H1 (cell line): Measurements from ENCODE around the gene LHFPL6. TPM values are rescaled to one million over a fixed set of nuclear protein-coding genes. Genes with fewer than 3 reads are reported as not detected.

ENCODE experiments used
- CTCF ChIA-PET: fragments of 300-600 bp; sonication (Branson Sonifier 250); formaldehyde crosslinking; loops from one replicate; lab custom pipeline; 2021; ENCODE audit not compliant: partially characterized antibody; lab: Charles Lee
- POLR2A ChIA-PET: fragments of 300-600 bp; sonication (Branson Sonifier 250); formaldehyde crosslinking; loops from one replicate; lab custom pipeline; 2021; ENCODE audit warnings: inconsistent platforms; ENCODE audit not compliant: partially characterized antibody; lab: Charles Lee
- DNase-seq, 2 experiments: peaks; one replicate each; pipeline versions ENCODE4 v3.0.0 to v3.0.0-alpha.2; 2010 to 2022; ENCODE audit warnings: low spot score in 2 of 2, low read depth in 1 of 2, mixed read lengths in 1 of 2
- FAIRE-seq: peaks from 2 replicates; lab custom pipeline; 2011; peaks lifted over from hg19 to GRCh38; lab: Jason Lieb, UNC
- H2AFZ ChIP-seq: 2 replicates; pipeline ENCODE4 v1.8.1; 2012; ENCODE audit warnings: low read length, inconsistent platforms
- H2AK5ac ChIP-seq: 2 replicates; pipeline ENCODE4 v1.6.1; 2013; ENCODE audit warnings: low read depth, low read length
- H2BK120ac ChIP-seq: replicated peaks from 2 replicates; pipeline ENCODE3; 2013; ENCODE audit warnings: low read depth, low read length, inconsistent platforms
- H2BK12ac ChIP-seq: 2 replicates; pipeline ENCODE4 v1.6.1; 2013; ENCODE audit warnings: low read depth, low read length
- H2BK15ac ChIP-seq: 2 replicates; pipeline ENCODE4 v1.6.1; 2013; ENCODE audit warnings: low read length
- H2BK20ac ChIP-seq: 2 replicates; pipeline ENCODE4 v1.6.1; 2013; ENCODE audit warnings: low read length
- H2BK5ac ChIP-seq: 2 replicates; pipeline ENCODE4 v1.6.1; 2013; ENCODE audit warnings: low read depth, low read length
- H3K14ac ChIP-seq: 2 replicates; pipeline ENCODE4 v1.6.1; 2013; ENCODE audit warnings: inconsistent platforms; ENCODE audit not compliant: insufficient read length
- H3K18ac ChIP-seq: 2 replicates; pipeline ENCODE4 v1.6.1; 2013; ENCODE audit warnings: low read length; ENCODE audit errors: extremely low read depth
- H3K23ac ChIP-seq: 2 replicates; pipeline ENCODE4 v1.6.1; 2013; ENCODE audit warnings: inconsistent platforms; ENCODE audit not compliant: insufficient read length
- H3K23me2 ChIP-seq: 2 replicates; pipeline ENCODE4 v1.6.1; 2013; ENCODE audit warnings: low read depth, low read length
- H3K27ac ChIP-seq: 2 replicates; pipeline ENCODE4 v1.6.1; 2011; ENCODE audit warnings: low read depth, low read length, inconsistent platforms
- H3K27me3 ChIP-seq, 4 experiments: replicated peaks in 1 of 4; 1 replicate in 1 of 4; 2 replicates in 3 of 4; pipeline versions ENCODE4 v1.6.1 to v1.8.1; 2011 to 2013; ENCODE audit warnings: low read length in 3 of 4, mild to moderate bottlenecking in 3 of 4, inconsistent platforms in 2 of 4, mixed read lengths in 2 of 4, moderate library complexity in 1 of 4; ENCODE audit not compliant: control insufficient read depth in 3 of 4, insufficient read depth in 3 of 4; ENCODE audit errors: extremely low read depth in 1 of 4
- H3K36me3 ChIP-seq, 4 experiments: 2 replicates each; pipeline versions ENCODE4 v1.6.1 to v1.8.1; 2011 to 2013; ENCODE audit warnings: mild to moderate bottlenecking in 4 of 4, low read length in 3 of 4, moderate library complexity in 2 of 4, control low read depth in 1 of 4, inconsistent platforms in 1 of 4; ENCODE audit not compliant: insufficient read depth in 4 of 4, control insufficient read depth in 2 of 4
- H3K4ac ChIP-seq: replicated peaks from 2 replicates; pipeline ENCODE3; 2013; ENCODE audit warnings: low read length, low read depth, mixed read lengths, inconsistent platforms; ENCODE audit not compliant: insufficient read length
- H3K4me1 ChIP-seq, 4 experiments: replicated peaks in 1 of 4; 1 replicate in 1 of 4; 2 replicates in 3 of 4; pipeline versions ENCODE4 v1.6.1 to v1.8.1; 2011 to 2013; ENCODE audit warnings: low read length in 3 of 4, inconsistent platforms in 2 of 4, mixed read lengths in 1 of 4; ENCODE audit not compliant: insufficient read depth in 4 of 4, control insufficient read depth in 3 of 4
- H3K4me2 ChIP-seq, 2 experiments: 2 replicates each; pipeline versions ENCODE4 v1.6.1 to v1.8.1; 2011 to 2013; ENCODE audit warnings: low read depth in 2 of 2, low read length in 2 of 2, control low read depth in 1 of 2, inconsistent platforms in 1 of 2, mild to moderate bottlenecking in 1 of 2; ENCODE audit not compliant: insufficient read depth in 1 of 2
- H3K4me3 ChIP-seq, 4 experiments: fragments of 200-600, 300-600 bp in 1 of 4; sonication (generic), shearing (Covaris generic), sonication (Bioruptor Twin) in 1 of 4; 2 replicates each; pipeline versions ENCODE4 v1.5.1 to v1.8.1; 2011 to 2016; ENCODE audit warnings: low read length in 4 of 4, low read depth in 3 of 4, control low read depth in 2 of 4, inconsistent platforms in 2 of 4, mild to moderate bottlenecking in 2 of 4, mixed read lengths in 1 of 4, moderate library complexity in 1 of 4; ENCODE audit not compliant: insufficient read depth in 2 of 4; ENCODE audit errors: extremely low read depth in 1 of 4
- H3K56ac ChIP-seq: replicated peaks from 2 replicates; pipeline ENCODE3; 2013; ENCODE audit warnings: low read depth, mild to moderate bottlenecking, mixed read lengths, low read length, inconsistent platforms; ENCODE audit not compliant: insufficient read length
- H3K79me1 ChIP-seq: 2 replicates; pipeline ENCODE4 v1.6.1; 2013; ENCODE audit warnings: low read depth, low read length, control low read depth
- H3K79me2 ChIP-seq, 2 experiments: 2 replicates each; pipeline versions ENCODE4 v1.6.1 to v1.8.1; 2012 to 2013; ENCODE audit warnings: low read length in 2 of 2, mild to moderate bottlenecking in 2 of 2, inconsistent platforms in 1 of 2; ENCODE audit not compliant: insufficient read depth in 2 of 2, control insufficient read depth in 1 of 2
- H3K9ac ChIP-seq, 4 experiments: replicated peaks in 1 of 4; 1 replicate in 1 of 4; 2 replicates in 3 of 4; pipeline versions ENCODE4 v1.6.1 to v1.8.1; 2011 to 2013; ENCODE audit warnings: low read depth in 3 of 4, low read length in 3 of 4, control low read depth in 2 of 4, mild to moderate bottlenecking in 2 of 4, moderate library complexity in 2 of 4, inconsistent platforms in 1 of 4; ENCODE audit errors: extremely low read depth in 1 of 4
- H3K9me3 ChIP-seq, 2 experiments: 2 replicates each; pipeline versions ENCODE4 v1.6.1 to v1.8.1; 2012 to 2013; ENCODE audit warnings: mild to moderate bottlenecking in 2 of 2, moderate library complexity in 2 of 2, control low read depth in 1 of 2, inconsistent platforms in 1 of 2, low read depth in 1 of 2, low read length in 1 of 2, mixed read lengths in 1 of 2; ENCODE audit not compliant: insufficient read depth in 2 of 2
- H4K20me1 ChIP-seq, 2 experiments: replicated peaks in 1 of 2; 2 replicates each; pipeline versions ENCODE3 to v1.8.1; 2011 to 2013; ENCODE audit warnings: inconsistent platforms in 2 of 2, low read length in 2 of 2, mild to moderate bottlenecking in 1 of 2; ENCODE audit not compliant: insufficient read depth in 2 of 2, control insufficient read depth in 1 of 2
- H4K5ac ChIP-seq: 2 replicates; pipeline ENCODE4 v1.6.1; 2013; ENCODE audit warnings: low read length, low read depth, mixed read lengths, inconsistent platforms; ENCODE audit not compliant: insufficient read length
- H4K8ac ChIP-seq: 2 replicates; pipeline ENCODE4 v1.8.0; 2013; ENCODE audit warnings: mild to moderate bottlenecking, moderate library complexity, low read length, inconsistent platforms; ENCODE audit not compliant: insufficient read depth; ENCODE audit errors: extremely low read depth
- H4K91ac ChIP-seq: replicated peaks from 2 replicates; pipeline ENCODE3; 2013; ENCODE audit warnings: low read length, mixed read lengths, inconsistent platforms; ENCODE audit not compliant: insufficient read length
- EP300 ChIP-seq, 2 experiments: IDR thresholded peaks; 1 replicate in 1 of 2; 2 replicates in 1 of 2; pipeline ENCODE4 v1.6.1; 2011 to 2012; ENCODE audit warnings: low read depth in 2 of 2, low read length in 2 of 2, mild to moderate bottlenecking in 2 of 2, borderline replicate concordance in 1 of 2, inconsistent platforms in 1 of 2, moderate library complexity in 1 of 2
- GABPA ChIP-seq: IDR thresholded peaks from 2 replicates; pipeline ENCODE4 v1.6.1; 2011; ENCODE audit warnings: mild to moderate bottlenecking, low read length, moderate library complexity, borderline replicate concordance; ENCODE audit not compliant: insufficient read depth
- RFX5 ChIP-seq: IDR thresholded peaks from 2 replicates; pipeline ENCODE4 v1.6.1; 2011; ENCODE audit warnings: low read depth, low read length, improper control_type of control experiment, borderline replicate concordance
- RXRA ChIP-seq: IDR thresholded peaks from 2 replicates; pipeline ENCODE4 v1.6.1; 2011; ENCODE audit warnings: low read depth, mild to moderate bottlenecking, low read length, moderate library complexity; ENCODE audit not compliant: insufficient read depth
- SP1 ChIP-seq: IDR thresholded peaks from 2 replicates; pipeline ENCODE4 v1.6.1; 2011; ENCODE audit warnings: low read depth, low read length
- SP2 ChIP-seq: IDR thresholded peaks from 2 replicates; pipeline ENCODE4 v1.6.1; 2012; ENCODE audit warnings: mild to moderate bottlenecking, low read length, inconsistent platforms
- SUZ12 ChIP-seq: fragments of 200-600 bp; sonication (generic); IDR thresholded peaks from 2 replicates; pipeline ENCODE4 v1.6.1; 2012; ENCODE audit warnings: mild to moderate bottlenecking, inconsistent platforms, low read length, moderate library complexity, mixed read lengths
- TCF12 ChIP-seq: IDR thresholded peaks from 2 replicates; pipeline ENCODE4 v1.6.1; 2011; ENCODE audit warnings: low read depth, mild to moderate bottlenecking, low read length
- WGBS, 2 experiments: shearing (Covaris generic) in 1 of 2; methylation state at CpG; one replicate each; pipeline versions ENCODE4 v1.1.6 to v1.1.7; 2013 to 2015; ENCODE audit warnings: low lambda C conversion rate in 2 of 2, mixed read lengths in 2 of 2, inconsistent platforms in 1 of 2, low coverage in 1 of 2, missing lambda C conversion rate in 1 of 2; ENCODE audit not compliant: insufficient replicate concordance in 2 of 2, insufficient coverage in 1 of 2, insufficient read length in 1 of 2; ENCODE audit errors: extremely low coverage in 1 of 2, missing lambda C conversion rate in 1 of 2; 5-methylcytosine and 5-hydroxymethylcytosine counted together
- polyA plus RNA-seq, 7 experiments: library from polyadenylated mRNA; depleted of rRNA in 3 of 7; stranded (reverse) in 5 of 7; unstranded in 2 of 7; fragments of >200 nt in 5 of 7; fragments of 200-250 nt in 2 of 7; gene quantifications; 1 replicate in 5 of 7; 2 replicates in 1 of 7; 4 replicates in 1 of 7; pipeline versions ENCODE4 v1.2.1 to v1.2.3, GENCODE V29; 2011 to 2013; ENCODE audit warnings: missing spikeins in 2 of 7, mixed read lengths in 2 of 7
- total RNA-seq: library from RNA; stranded (reverse); fragmentation: NEBNext Ultra II Directional; extraction: Animal tissue kit (Norgen Biotek cat#: 25700); gene quantifications from 2 replicates; pipeline ENCODE4 v1.2.1, GENCODE V29; 2021
- TF ChIP-seq, protein P1 (sequence below): IDR thresholded peaks from 2 replicates; pipeline ENCODE4 v1.6.1; 2012; ENCODE audit warnings: low read length, inconsistent platforms

The LHFPL6 gene
- total and polyA plus RNA-seq, 2 of the 8 experiments (the other 6 are each of a cell fraction or from before 2014, with no cell fraction given), result 7.6 to 17.0 TPM

DNA sequence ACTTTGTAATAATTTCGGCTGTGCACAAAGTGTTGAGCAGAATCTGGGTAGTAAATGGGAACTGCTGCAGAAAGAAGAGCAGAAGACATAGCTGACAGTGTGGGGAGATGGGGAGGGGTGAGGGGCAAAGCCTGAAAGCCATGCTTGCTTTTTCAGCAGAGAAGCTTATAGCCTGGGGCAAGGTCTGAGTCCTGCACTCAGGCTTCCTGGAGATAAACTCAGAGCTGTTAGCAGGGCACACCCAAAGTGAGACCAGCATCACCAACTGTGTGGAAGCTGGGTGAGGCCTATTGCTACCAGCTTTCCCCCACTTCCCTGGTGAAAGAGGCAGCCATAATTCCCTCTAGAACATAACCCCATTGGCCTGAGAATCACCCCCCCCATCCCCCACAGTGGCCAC lies 15.6 kb upstream of the LHFPL6 start:
- no peaks in the 10 kb centered on the region for H3K36me3 ChIP-seq
- CTCF ChIA-PET, result interaction anchor here (0.6 to 2.3 kb wide), 14 partner anchors 9 to 1159 kb away, joined by 3 to 9 read pairs (median 4); partner anchors contain the start of gene LHFPL6
- H3K18ac ChIP-seq, result no peak overlapping the region
- H3K23me2 ChIP-seq, result no peaks in the 10 kb centered on the region
- H2BK15ac ChIP-seq, result no peak overlapping the region
- no peaks in the 10 kb centered on the region for H4K20me1 ChIP-seq
- H3K23ac ChIP-seq, result no peak overlapping the region
- no peaks in the 10 kb centered on the region for H3K79me1 ChIP-seq
- H2BK20ac ChIP-seq, result no peak overlapping the region
- no peak overlapping the region for H3K56ac ChIP-seq
- no peaks in the 10 kb centered on the region for H3K4me1 ChIP-seq
- TF ChIP-seq SP1, result no peak
- TF ChIP-seq, protein P1, sequence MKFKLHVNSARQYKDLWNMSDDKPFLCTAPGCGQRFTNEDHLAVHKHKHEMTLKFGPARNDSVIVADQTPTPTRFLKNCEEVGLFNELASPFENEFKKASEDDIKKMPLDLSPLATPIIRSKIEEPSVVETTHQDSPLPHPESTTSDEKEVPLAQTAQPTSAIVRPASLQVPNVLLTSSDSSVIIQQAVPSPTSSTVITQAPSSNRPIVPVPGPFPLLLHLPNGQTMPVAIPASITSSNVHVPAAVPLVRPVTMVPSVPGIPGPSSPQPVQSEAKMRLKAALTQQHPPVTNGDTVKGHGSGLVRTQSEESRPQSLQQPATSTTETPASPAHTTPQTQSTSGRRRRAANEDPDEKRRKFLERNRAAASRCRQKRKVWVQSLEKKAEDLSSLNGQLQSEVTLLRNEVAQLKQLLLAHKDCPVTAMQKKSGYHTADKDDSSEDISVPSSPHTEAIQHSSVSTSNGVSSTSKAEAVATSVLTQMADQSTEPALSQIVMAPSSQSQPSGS, result no peak
- no peak for TF ChIP-seq RFX5
- no peak for TF ChIP-seq GABPA
- TF ChIP-seq RXRA, result no peak
- TF ChIP-seq EP300 (IDR thresholded peaks at IDR 0.05; ENCODE audit: borderline replicate concordance in 1 of 2, low read depth in 2 of 2, low read length in 2 of 2), result no peak
- TF ChIP-seq SUZ12, result no peak
- TF ChIP-seq SP2, result no peak
- no peak for TF ChIP-seq TCF12
- no peak overlapping the region for H2BK12ac ChIP-seq
- no peaks in the 10 kb centered on the region for H3K79me2 ChIP-seq
- H2AFZ ChIP-seq, result no peak overlapping the region
- WGBS, 2 experiments, result 75% methylated on average over 1 of the region's 1 CpG; no CpG with 5 or more reads in 1 of the 2 experiments
- H3K4me2 ChIP-seq, result no peak overlapping the region
- H3K27ac ChIP-seq, result no peak overlapping the region
- H2AK5ac ChIP-seq, result no peak overlapping the region
- H4K91ac ChIP-seq, result no peak overlapping the region
- H2BK5ac ChIP-seq, result no peak overlapping the region
- no peaks in the 10 kb centered on the region for H3K9me3 ChIP-seq
- POLR2A ChIA-PET, result no interaction called here
- no peak overlapping the region for H3K4ac ChIP-seq
- no peak overlapping the region for H3K14ac ChIP-seq
- no peaks in the 10 kb centered on the region for H3K27me3 ChIP-seq
- no peak overlapping the region for H3K9ac ChIP-seq
- no peak for FAIRE-seq
- DNase-seq, result no peak
- no peak overlapping the region for H2BK120ac ChIP-seq
- no peak overlapping the region for H4K8ac ChIP-seq
- no peak overlapping the region for H3K4me3 ChIP-seq
- H4K5ac ChIP-seq, result no peak overlapping the region
